Ectodermal cell (in vitro differentiated cells): ENCODE data around the gene PRKAR1B.
A peak's percentile ranks its signal among the peaks of the same experiment; 100 is the strongest.

Experiments
- H3K27ac ChIP-seq: 2 replicates; pipeline ENCODE4 v1.7.0; 2013; ENCODE audit warnings: mild to moderate bottlenecking, low read depth, low read length; ENCODE audit not compliant: insufficient read depth, poor library complexity, severe bottlenecking
- H3K27me3 ChIP-seq: 2 replicates; pipeline ENCODE4 v1.7.0; 2013; ENCODE audit warnings: mild to moderate bottlenecking, low read length; ENCODE audit not compliant: insufficient read depth, control insufficient read depth, poor library complexity, severe bottlenecking
- H3K36me3 ChIP-seq: one replicate; pipeline ENCODE4 v1.7.0; 2013; ENCODE audit warnings: low read length; ENCODE audit not compliant: control insufficient read depth, insufficient read depth
- H3K4me1 ChIP-seq: one replicate; pipeline ENCODE4 v1.7.0; 2013; ENCODE audit warnings: low read length; ENCODE audit not compliant: control insufficient read depth, insufficient read depth
- H3K4me3 ChIP-seq: 2 replicates; pipeline ENCODE4 v1.7.0; 2013; ENCODE audit warnings: low read depth, low read length, control low read depth; ENCODE audit not compliant: insufficient read depth
- H3K9me3 ChIP-seq: 2 replicates; pipeline ENCODE4 v1.7.0; 2013; ENCODE audit warnings: mild to moderate bottlenecking, low read length, moderate library complexity; ENCODE audit not compliant: control insufficient read depth
- WGBS, 2 experiments: methylation state at CpG; one replicate each; pipeline ENCODE4 v1.1.7; 2013; ENCODE audit warnings: missing lambda C conversion rate in 2 of 2; 5-methylcytosine and 5-hydroxymethylcytosine counted together

The PRKAR1B gene

GRCh38 chr7:531777-532176 is 195.3 kb downstream of the PRKAR1B start:
- Histone ChIP-seq H3K4me3 (no peak overlapping the region), H3K9me3 (no peaks in the 10 kb centered on the region), H3K36me3 (no peaks in the 10 kb centered on the region), H3K27me3 (no peaks in the 10 kb centered on the region), H3K27ac (no peak overlapping the region), H3K4me1 (no peaks in the 10 kb centered on the region)
- 90 to 92% methylated on average over 10 of the region's 10 CpGs for WGBS, 2 experiments

- no peaks in the 10 kb centered on the region for H3K36me3 ChIP-seq
- H3K4me3 ChIP-seq: no peak overlapping the region
- H3K27me3 ChIP-seq: peaks cover 18% of the 10 kb centered on the region
- 94% methylated on average over 2 of the region's 2 CpGs for whole genome bisulfite sequencing, 2 experiments
- no peaks in the 10 kb centered on the region for H3K9me3 ChIP-seq
- no peak overlapping the region for H3K27ac ChIP-seq
- H3K4me1 ChIP-seq: no peaks in the 10 kb centered on the region
These were observed 198.6 kb downstream of the PRKAR1B start for GRCh38 chr7:528451-528850.

- Histone ChIP-seq H3K27ac (no peak overlapping the region), H3K4me3 (no peak overlapping the region), H3K9me3 (no peaks in the 10 kb centered on the region), H3K27me3 (peaks cover 25% of the 10 kb centered on the region), H3K36me3 (no peaks in the 10 kb centered on the region), H3K4me1 (no peaks in the 10 kb centered on the region)
- 88 to 94% methylated on average over 4 of the region's 4 CpGs for WGBS, 2 experiments
These were observed 199.4 kb downstream of the PRKAR1B start for GRCh38 chr7:527723-528122.

- H3K27me3 ChIP-seq: peaks cover 37% of the 10 kb centered on the region
- no peaks in the 10 kb centered on the region for H3K9me3 ChIP-seq
- WGBS, 2 experiments: 90% methylated on average over 22 of the region's 22 CpGs
- H3K4me3 ChIP-seq: no peak overlapping the region
- no peaks in the 10 kb centered on the region for H3K36me3 ChIP-seq
- peaks cover 1% of the 10 kb centered on the region for H3K4me1 ChIP-seq
- H3K27ac ChIP-seq: no peak overlapping the region
These were observed 200.5 kb downstream of the PRKAR1B start for GRCh38 chr7:526460-527034.

GRCh38 chr7:525740-526139 is 201.3 kb downstream of the PRKAR1B start:
- Histone ChIP-seq H3K27me3 (peaks cover 45% of the 10 kb centered on the region), H3K9me3 (no peaks in the 10 kb centered on the region), H3K27ac (no peak overlapping the region), H3K4me3 (no peak overlapping the region), H3K4me1 (peaks cover 10% of the 10 kb centered on the region), H3K36me3 (no peaks in the 10 kb centered on the region)
- 86% methylated on average over 12 of the region's 12 CpGs for WGBS, 2 experiments

GRCh38 chr7:524800-525199 is 202.3 kb downstream of the PRKAR1B start:
- Histone ChIP-seq H3K9me3 (no peaks in the 10 kb centered on the region), H3K27ac (no peak overlapping the region), H3K27me3 (peaks cover 54% of the 10 kb centered on the region), H3K4me3 (no peak overlapping the region), H3K36me3 (no peaks in the 10 kb centered on the region), H3K4me1 (peaks cover 14% of the 10 kb centered on the region)
- 91 to 95% methylated on average over 9 of the region's 9 CpGs for WGBS, 2 experiments

GRCh38 chr7:523347-524336 is 203.4 kb downstream of the PRKAR1B start:
- H3K27me3 ChIP-seq: peaks cover 61% of the 10 kb centered on the region
- WGBS, 2 experiments: 84 to 87% methylated on average over 28 of the region's 28 CpGs
- H3K4me1 ChIP-seq: peaks cover 14% of the 10 kb centered on the region
- H3K36me3 ChIP-seq: no peaks in the 10 kb centered on the region
- H3K9me3 ChIP-seq: no peaks in the 10 kb centered on the region
- H3K27ac ChIP-seq: no peak overlapping the region
- no peak overlapping the region for H3K4me3 ChIP-seq

GRCh38 chr7:522951-523314 is 204.1 kb downstream of the PRKAR1B start:
- peaks cover 68% of the 10 kb centered on the region for H3K27me3 ChIP-seq
- WGBS, 2 experiments: 49 to 53% methylated on average over 20 to 21 of the region's 21 CpGs
- no peaks in the 10 kb centered on the region for H3K36me3 ChIP-seq
- H3K9me3 ChIP-seq: no peaks in the 10 kb centered on the region
- H3K4me3 ChIP-seq: no peak overlapping the region
- H3K4me1 ChIP-seq: peaks cover 14% of the 10 kb centered on the region
- no peak overlapping the region for H3K27ac ChIP-seq

- 2 to 3% methylated on average over 91 of the region's 91 CpGs for WGBS, 2 experiments
- Histone ChIP-seq H3K27me3 (peaks cover 75% of the 10 kb centered on the region), H3K4me3 (peak overlapping the region; percentile 11), H3K4me1 (peaks cover 14% of the 10 kb centered on the region), H3K27ac (no peak overlapping the region), H3K36me3 (no peaks in the 10 kb centered on the region), H3K9me3 (no peaks in the 10 kb centered on the region)
These were observed 204.8 kb downstream of the PRKAR1B start for GRCh38 chr7:522071-522950.
